Lung (tissue), 12 donors: ENCODE results near the gene ALG11. TPM values are rescaled to one million over a fixed set of nuclear protein-coding genes. Genes with fewer than 3 reads are reported as not detected.

Source experiments
- ATAC-seq: fragments of 200-7000 bp; cut with Tn5 transposase; one replicate; pipeline ENCODE4 v1.9.1; 2020; ENCODE audit warnings: moderate number of reproducible peaks; ENCODE audit not compliant: insufficient read depth, low FRiP score
- DNase-seq, 3 donors: peaks; one replicate each; pipeline ENCODE4 v3.0.0-alpha.2; 2013 to 2017
- H3K27ac ChIP-seq, 2 donors: one replicate each; pipeline ENCODE4 v1.5.1; 2013; ENCODE audit warnings: mild to moderate bottlenecking in 2 of 2, moderate library complexity in 2 of 2, control low read depth in 1 of 2, inconsistent platforms in 1 of 2, low read depth in 1 of 2, low read length in 1 of 2
- H3K27me3 ChIP-seq, 3 donors: one replicate each; pipeline ENCODE4 v1.5.1; 2013; ENCODE audit warnings: low read length in 2 of 3; ENCODE audit not compliant: control insufficient read depth in 3 of 3, insufficient read depth in 3 of 3
- H3K36me3 ChIP-seq, 4 donors: one replicate each; pipeline ENCODE4 v1.5.1; 2013; ENCODE audit warnings: low read length in 4 of 4, mild to moderate bottlenecking in 1 of 4, moderate library complexity in 1 of 4; ENCODE audit not compliant: control insufficient read depth in 4 of 4, insufficient read depth in 4 of 4
- H3K4me1 ChIP-seq, 5 donors: one replicate each; pipeline ENCODE4 v1.5.1; 2013; ENCODE audit warnings: low read length in 5 of 5, mild to moderate bottlenecking in 2 of 5, moderate library complexity in 1 of 5; ENCODE audit not compliant: control insufficient read depth in 5 of 5, insufficient read depth in 5 of 5
- H3K4me3 ChIP-seq: one replicate; pipeline ENCODE4 v1.5.1; 2013; ENCODE audit warnings: mild to moderate bottlenecking, control low read depth, moderate library complexity
- H3K9ac ChIP-seq, 2 donors: one replicate each; pipeline ENCODE4 v1.5.1; 2013; ENCODE audit warnings: low read length in 2 of 2, control low read depth in 1 of 2; ENCODE audit not compliant: insufficient read depth in 1 of 2
- H3K9me3 ChIP-seq, 4 donors: one replicate each; pipeline ENCODE4 v1.5.1; 2013; ENCODE audit warnings: low read length in 3 of 4, mild to moderate bottlenecking in 1 of 4, moderate library complexity in 1 of 4; ENCODE audit not compliant: control insufficient read depth in 4 of 4, insufficient read depth in 3 of 4
- CTCF ChIP-seq: IDR thresholded peaks from 2 replicates; pipeline ENCODE4 v1.5.1; 2012; ENCODE audit warnings: mild to moderate bottlenecking; ENCODE audit errors: control extremely low read depth, extremely low read depth
- WGBS, 2 donors: extraction: QIAGEN DNeasy Blood & Tissue Kit; methylation state at CpG; one replicate each; pipeline ENCODE4 v1.1.7; 2013; 5-methylcytosine and 5-hydroxymethylcytosine counted together
- polyA plus RNA-seq, 2 donors: library from polyadenylated mRNA; stranded (reverse); fragments of 200-250 nt; gene quantifications; one replicate each; pipeline ENCODE4 v1.2.1, GENCODE V29; 2013
- total RNA-seq, 2 donors: library from RNA; depleted of rRNA in 1 of 2; stranded (reverse); fragments of >200 nt in 1 of 2; gene quantifications; one replicate each; pipeline ENCODE4 v1.2.1, GENCODE V29; 2014 to 2021
- donor health status: control.
- donor health status: control.
- donor health status: Bipolar disorder and iron deficiency.
- donor health status: healthy.
- donor health status: DM: yes; HTN: yes; CAD: no.

ALG11 gene
- total and polyA plus RNA-seq, 4 donors: 5.3 to 31.3 (median 16.5) TPM

GRCh38 chr13:51998723-51999509 is 13.3 kb upstream of the ALG11 start:
- ATAC-seq (no peak), DNase-seq (peak in 2 of 3 donors; percentile 39 to 44)
- H3K27ac ChIP-seq: peak overlapping the region in 1 of 2 donors; percentile 12
- H3K4me1 ChIP-seq: peaks cover 0 to 31% (median 17%) of the 10 kb centered on the region in 5 donors
- 54 to 68% methylated on average over 6 of the region's 6 CpGs for WGBS, 2 donors
- no peak for TF ChIP-seq CTCF
- no peaks in the 10 kb centered on the region for H3K9me3 ChIP-seq
- no peaks in the 10 kb centered on the region for H3K36me3 ChIP-seq
- H3K4me3 ChIP-seq: no peak overlapping the region
- no peak overlapping the region for H3K9ac ChIP-seq
- no peaks in the 10 kb centered on the region for H3K27me3 ChIP-seq

GRCh38 chr13:51999510-51999911 is 12.7 kb upstream of the ALG11 start:
- no peak overlapping the region for H3K27ac ChIP-seq
- DNase-seq (peak; percentile 50 to 75 (median 56)), ATAC-seq (no peak)
- H3K4me3 ChIP-seq: no peak overlapping the region
- WGBS, 2 donors: 55 to 78% methylated on average over 13 of the region's 13 CpGs
- no peaks in the 10 kb centered on the region for H3K9me3 ChIP-seq
- H3K4me1 ChIP-seq: peaks cover 0 to 31% (median 17%) of the 10 kb centered on the region in 5 donors
- no peaks in the 10 kb centered on the region for H3K27me3 ChIP-seq
- no peaks in the 10 kb centered on the region for H3K36me3 ChIP-seq
- H3K9ac ChIP-seq: no peak overlapping the region
- TF ChIP-seq CTCF: no peak

- H3K36me3 ChIP-seq: no peaks in the 10 kb centered on the region
- no peaks in the 10 kb centered on the region for H3K9me3 ChIP-seq
- H3K27ac ChIP-seq: no peak overlapping the region
- H3K27me3 ChIP-seq: no peaks in the 10 kb centered on the region
- H3K9ac ChIP-seq: no peak overlapping the region
- no peak for ATAC-seq
- H3K4me3 ChIP-seq: no peak overlapping the region
- DNase-seq: no peak
- no peak for TF ChIP-seq CTCF
- 75 to 94% methylated on average over 1 of the region's 1 CpG for WGBS, 2 donors
- H3K4me1 ChIP-seq: peaks cover 0 to 30% (median 17%) of the 10 kb centered on the region in 5 donors
Measured at GRCh38 chr13:51999921-52000320, 12.3 kb upstream of the ALG11 start.
